ENCODE data around the gene SPINT1.

SPINT1 gene

DNA sequence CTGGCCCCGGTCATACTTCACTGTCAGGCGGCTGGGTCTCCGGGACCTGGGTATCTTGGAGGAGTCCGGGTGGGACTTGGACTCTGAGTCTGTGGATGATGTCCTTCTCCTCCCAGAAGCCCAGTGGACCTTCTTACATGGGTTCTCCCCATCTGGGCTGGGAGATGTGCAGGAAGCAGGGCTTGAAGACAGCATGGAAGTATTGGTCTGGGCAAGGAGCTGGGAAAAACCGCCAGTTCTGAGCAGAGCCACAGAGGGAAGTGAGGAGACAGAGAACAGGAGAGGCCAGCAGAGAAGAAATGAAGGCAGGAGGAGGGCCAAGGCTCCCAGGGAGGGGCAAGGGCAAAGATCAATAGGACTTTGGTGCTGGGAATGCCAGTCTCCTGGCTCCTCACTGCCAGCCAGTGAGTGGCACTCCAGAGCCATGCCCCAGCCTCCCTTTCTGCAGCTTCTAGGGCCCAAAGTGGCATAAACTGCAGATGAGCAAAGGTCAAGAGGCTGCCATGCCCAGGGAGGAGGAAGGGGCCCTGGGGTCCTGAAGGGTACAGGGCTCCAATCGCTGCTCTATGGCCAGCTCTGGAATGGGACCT, 15.3 kb upstream of the SPINT1 start, which contains the start of gene PPP1R14D:
Gene PPP1R14D, minus strand, starts transcription at position 262 of the 590 bp plus-strand sequence. Its CDS starts 67 bp downstream, at position 195.
- H4K20me1 ChIP-seq (ENCODE audit: insufficient read depth, low read length), result no peaks in the 10 kb centered on the region
- peak within 1 kb of the TSS; percentile 41; the same call in 1 of the 2 replicates for H3K4me2 ChIP-seq (ENCODE audit: low read length)
- no peak within 1 kb of the TSS for H3K9ac ChIP-seq (ENCODE audit: low read length)
- no peaks in the 10 kb centered on the region for H3K9me3 ChIP-seq (ENCODE audit: insufficient read depth, low read length)
- H3K79me2 ChIP-seq (ENCODE audit: low read length), result no peaks in the 10 kb centered on the region
- H3K4me3 ChIP-seq (ENCODE audit: low read length), result peak within 1 kb of the TSS; percentile 31; the same call in 1 of the 2 replicates
- H3K4me1 ChIP-seq (ENCODE audit: low read length), result no peaks in the 10 kb centered on the region
- no peak within 1 kb of the TSS for H3K27ac ChIP-seq (ENCODE audit: low read length)
- H3K27me3 ChIP-seq (ENCODE audit: low read depth, low read length), result 0 out of 2 replicates have a peak, but pooled peaks cover 5% of the 10 kb centered on the region
- no peak for TF ChIP-seq EZH2phosphoT487 (IDR thresholded peaks at IDR 0.05; ENCODE audit: low read depth)
- TF ChIP-seq, protein P1, sequence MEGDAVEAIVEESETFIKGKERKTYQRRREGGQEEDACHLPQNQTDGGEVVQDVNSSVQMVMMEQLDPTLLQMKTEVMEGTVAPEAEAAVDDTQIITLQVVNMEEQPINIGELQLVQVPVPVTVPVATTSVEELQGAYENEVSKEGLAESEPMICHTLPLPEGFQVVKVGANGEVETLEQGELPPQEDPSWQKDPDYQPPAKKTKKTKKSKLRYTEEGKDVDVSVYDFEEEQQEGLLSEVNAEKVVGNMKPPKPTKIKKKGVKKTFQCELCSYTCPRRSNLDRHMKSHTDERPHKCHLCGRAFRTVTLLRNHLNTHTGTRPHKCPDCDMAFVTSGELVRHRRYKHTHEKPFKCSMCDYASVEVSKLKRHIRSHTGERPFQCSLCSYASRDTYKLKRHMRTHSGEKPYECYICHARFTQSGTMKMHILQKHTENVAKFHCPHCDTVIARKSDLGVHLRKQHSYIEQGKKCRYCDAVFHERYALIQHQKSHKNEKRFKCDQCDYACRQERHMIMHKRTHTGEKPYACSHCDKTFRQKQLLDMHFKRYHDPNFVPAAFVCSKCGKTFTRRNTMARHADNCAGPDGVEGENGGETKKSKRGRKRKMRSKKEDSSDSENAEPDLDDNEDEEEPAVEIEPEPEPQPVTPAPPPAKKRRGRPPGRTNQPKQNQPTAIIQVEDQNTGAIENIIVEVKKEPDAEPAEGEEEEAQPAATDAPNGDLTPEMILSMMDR (IDR thresholded peaks at IDR 0.05; ENCODE audit: low read depth, low read length), result no peak
- no peaks in the 10 kb centered on the region for H3K36me3 ChIP-seq (replicated peaks; ENCODE audit: low read depth, low read length)
- H2AFZ ChIP-seq (ENCODE audit: low read depth, low read length), result peak within 1 kb of the TSS; percentile 70

DNA sequence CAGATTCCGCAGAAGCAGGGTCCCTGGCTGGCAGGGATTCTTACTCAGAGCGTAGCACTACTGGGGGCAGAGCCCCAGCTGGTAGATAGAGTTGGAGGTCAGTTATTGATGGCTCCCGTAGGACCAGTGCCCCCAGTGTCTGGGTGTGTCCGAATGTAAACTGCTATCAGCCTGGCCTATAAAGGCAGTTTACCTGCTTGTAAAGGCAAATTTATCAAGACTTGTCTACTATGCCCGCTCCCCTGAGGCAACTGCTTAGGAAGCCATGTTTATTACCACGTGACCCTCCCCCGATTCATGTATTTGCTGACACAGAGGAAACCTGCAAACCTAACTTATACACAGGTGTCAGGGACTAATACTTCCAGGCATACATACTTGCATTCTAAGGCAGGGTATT, 14.7 kb upstream of the SPINT1 start:
- Histone ChIP-seq H2AFZ (ENCODE audit: low read depth, low read length) (peak overlapping the region; percentile 70), H3K4me2 (ENCODE audit: low read length) (peak overlapping the region; percentile 41; the same call in 1 of the 2 replicates)
- TF ChIP-seq EZH2phosphoT487 (IDR thresholded peaks at IDR 0.05; ENCODE audit: low read depth), result no peak
- TF ChIP-seq, protein P1 (IDR thresholded peaks at IDR 0.05; ENCODE audit: low read depth, low read length), result no peak

DNA sequence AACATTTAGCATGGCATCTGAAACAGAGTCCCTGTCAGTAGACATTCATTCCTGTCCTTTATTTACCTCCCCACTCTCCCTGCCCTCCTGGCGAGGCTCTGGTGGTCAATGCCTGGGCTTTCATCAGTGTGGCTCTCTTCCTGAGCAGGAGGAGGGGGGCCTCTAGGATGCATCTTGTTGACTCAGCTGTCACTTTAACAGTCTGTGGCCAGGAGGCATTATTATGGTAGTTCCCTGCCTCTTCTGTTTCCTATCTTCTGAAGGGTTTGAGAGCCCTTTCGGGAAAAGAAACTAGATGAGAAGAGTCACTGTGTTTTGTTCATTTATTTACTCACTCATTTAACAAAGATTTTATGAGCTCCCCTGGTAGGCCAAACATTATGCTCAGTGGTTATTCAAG, 13.0 kb upstream of the SPINT1 start:
- no peaks in the 10 kb centered on the region for H3K4me1 ChIP-seq (ENCODE audit: low read length)
- no peaks in the 10 kb centered on the region for H4K20me1 ChIP-seq (ENCODE audit: insufficient read depth, low read length)
- no peak overlapping the region for H3K4me3 ChIP-seq (ENCODE audit: low read length)
- TF ChIP-seq, protein P1 (IDR thresholded peaks at IDR 0.05; ENCODE audit: low read depth, low read length), result no peak
- H3K4me2 ChIP-seq (ENCODE audit: low read length), result no peak overlapping the region
- H2AFZ ChIP-seq (ENCODE audit: low read depth, low read length), result no peak overlapping the region
- no peaks in the 10 kb centered on the region for H3K9me3 ChIP-seq (ENCODE audit: insufficient read depth, low read length)
- no peak overlapping the region for H3K9ac ChIP-seq (ENCODE audit: low read length)
- no peak overlapping the region for H3K27ac ChIP-seq (ENCODE audit: low read length)
- H3K79me2 ChIP-seq (ENCODE audit: low read length), result no peaks in the 10 kb centered on the region
- H3K36me3 ChIP-seq (replicated peaks; ENCODE audit: low read depth, low read length), result no peaks in the 10 kb centered on the region
- 0 out of 2 replicates have a peak, but pooled peaks cover 4% of the 10 kb centered on the region for H3K27me3 ChIP-seq (ENCODE audit: low read depth, low read length)

More for the DNA sequence above, 14.7 kb upstream of the SPINT1 start:
- Histone ChIP-seq H3K4me3 (ENCODE audit: low read length) (peak overlapping the region; percentile 31; the same call in 1 of the 2 replicates), H3K4me1 (ENCODE audit: low read length) (no peaks in the 10 kb centered on the region), H3K9ac (ENCODE audit: low read length) (no peak overlapping the region), H3K27ac (ENCODE audit: low read length) (no peak overlapping the region), H3K36me3 (replicated peaks; ENCODE audit: low read depth, low read length) (no peaks in the 10 kb centered on the region), H3K27me3 (ENCODE audit: low read depth, low read length) (0 out of 2 replicates have a peak, but pooled peaks cover 5% of the 10 kb centered on the region), H3K9me3 (ENCODE audit: insufficient read depth, low read length) (no peaks in the 10 kb centered on the region), H3K79me2 (ENCODE audit: low read length) (no peaks in the 10 kb centered on the region), H4K20me1 (ENCODE audit: insufficient read depth, low read length) (no peaks in the 10 kb centered on the region)

DNA sequence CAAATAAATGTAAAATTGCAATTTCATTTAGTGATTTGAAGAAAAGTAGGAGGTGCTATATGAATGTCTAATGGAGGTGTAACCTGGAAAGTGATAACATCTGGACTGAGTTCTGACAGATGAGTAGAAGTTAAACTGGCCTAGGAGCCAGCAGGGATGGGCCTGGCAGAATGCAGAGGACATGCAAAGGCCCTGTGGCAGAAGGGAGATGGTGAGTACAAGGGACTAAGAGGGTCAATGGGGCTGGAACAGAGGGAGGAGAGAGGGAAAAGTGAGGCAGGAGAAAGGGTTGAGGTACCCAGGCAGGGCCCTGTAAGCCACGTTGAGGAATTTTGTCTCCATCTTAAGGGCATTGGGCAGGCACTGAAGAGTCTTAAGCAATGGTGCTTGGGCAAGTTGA, 12.0 kb upstream of the SPINT1 start:
- no peak overlapping the region for H3K4me3 ChIP-seq (ENCODE audit: low read length)
- H3K4me1 ChIP-seq (ENCODE audit: low read length), result no peaks in the 10 kb centered on the region
- no peaks in the 10 kb centered on the region for H3K79me2 ChIP-seq (ENCODE audit: low read length)
- TF ChIP-seq, protein P1 (IDR thresholded peaks at IDR 0.05; ENCODE audit: low read depth, low read length), result no peak
- no peak for TF ChIP-seq EZH2phosphoT487 (IDR thresholded peaks at IDR 0.05; ENCODE audit: low read depth)
- H3K9ac ChIP-seq (ENCODE audit: low read length), result no peak overlapping the region
- H2AFZ ChIP-seq (ENCODE audit: low read depth, low read length), result no peak overlapping the region
- no peaks in the 10 kb centered on the region for H3K9me3 ChIP-seq (ENCODE audit: insufficient read depth, low read length)
- no peaks in the 10 kb centered on the region for H3K36me3 ChIP-seq (replicated peaks; ENCODE audit: low read depth, low read length)
- H3K4me2 ChIP-seq (ENCODE audit: low read length), result no peak overlapping the region
- 0 out of 2 replicates have a peak, but pooled peaks cover 2% of the 10 kb centered on the region for H3K27me3 ChIP-seq (ENCODE audit: low read depth, low read length)
- no peaks in the 10 kb centered on the region for H4K20me1 ChIP-seq (ENCODE audit: insufficient read depth, low read length)
- H3K27ac ChIP-seq (ENCODE audit: low read length), result no peak overlapping the region
